Measurements from ENCODE around the gene EVI5L. TPM values are rescaled to one million over a fixed set of nuclear protein-coding genes. Genes with fewer than 3 reads are reported as not detected.

EVI5L gene
- polyA plus RNA-seq, 1 donor from 2014 or later = 50.6 TPM

- no peaks in the 10 kb centered on the region for H3F3A ChIP-seq (ENCODE audit: insufficient read depth, low read length, poor library complexity, severe bottlenecking)
- H3K79me2 ChIP-seq (replicated peaks; ENCODE audit: insufficient read depth, low read length) = peaks cover 22% of the 10 kb centered on the region
- H3K27me3 ChIP-seq (ENCODE audit: insufficient read depth, low read depth, low read length) = no peaks in the 10 kb centered on the region
- no peaks in the 10 kb centered on the region for H3K36me3 ChIP-seq (ENCODE audit: insufficient read depth, low read length)
- H3K27ac ChIP-seq (ENCODE audit: low read length) = no peak overlapping the region
- no peak for TF ChIP-seq SMC3 (conservative IDR thresholded peaks at IDR 0.05; ENCODE audit: poor library complexity)
- TF ChIP-seq REST (IDR thresholded peaks at IDR 0.05; ENCODE audit: borderline replicate concordance) = no peak
- no peak for TF ChIP-seq TAF1 (IDR thresholded peaks at IDR 0.05; ENCODE audit: low read depth)
- TF ChIP-seq POLR2AphosphoS5 (IDR thresholded peaks at IDR 0.05) = no peak
- no peak for TF ChIP-seq RAD21 (conservative IDR thresholded peaks at IDR 0.05)
- TF ChIP-seq EP300 (conservative IDR thresholded peaks at IDR 0.05; ENCODE audit: poor library complexity, severe bottlenecking) = no peak
- TF ChIP-seq EZH2 (IDR thresholded peaks at IDR 0.05; ENCODE audit: borderline replicate concordance, insufficient read depth, low read length, poor library complexity, severe bottlenecking) = no peak
- H3K9me2 ChIP-seq (ENCODE audit: insufficient read depth, low read length) = no peaks in the 10 kb centered on the region
- H3K4me3 ChIP-seq (ENCODE audit: low read length) = peak overlapping the region; percentile 95
- H4K20me1 ChIP-seq (ENCODE audit: insufficient read depth) = no peaks in the 10 kb centered on the region
- H3K4me2 ChIP-seq (ENCODE audit: low read length) = no peak overlapping the region
- no peak overlapping the region for H2AFZ ChIP-seq (ENCODE audit: low read depth, low read length)
- H3K9me3 ChIP-seq (ENCODE audit: low read length) = no peaks in the 10 kb centered on the region
- no peak overlapping the region for H3K9ac ChIP-seq (ENCODE audit: low read length)
Observed at GRCh38 chr19:7905859-7906258, 75.8 kb downstream of the EVI5L start.

- H2AFZ ChIP-seq (ENCODE audit: low read depth, low read length) = no peak overlapping the region
- no peaks in the 10 kb centered on the region for H3K9me2 ChIP-seq (ENCODE audit: insufficient read depth, low read length)
- H3K79me2 ChIP-seq (replicated peaks; ENCODE audit: insufficient read depth, low read length) = peaks cover 22% of the 10 kb centered on the region
- H4K20me1 ChIP-seq (ENCODE audit: insufficient read depth) = no peaks in the 10 kb centered on the region
- no peaks in the 10 kb centered on the region for H3K9me3 ChIP-seq (ENCODE audit: low read length)
- no peak overlapping the region for H3K4me2 ChIP-seq (ENCODE audit: low read length)
- H3K27me3 ChIP-seq (ENCODE audit: insufficient read depth, low read depth, low read length) = no peaks in the 10 kb centered on the region
- H3K9ac ChIP-seq (ENCODE audit: low read length) = no peak overlapping the region
- H3K36me3 ChIP-seq (ENCODE audit: insufficient read depth, low read length) = no peaks in the 10 kb centered on the region
- TF ChIP-seq MXI1 (conservative IDR thresholded peaks at IDR 0.05; ENCODE audit: poor library complexity, severe bottlenecking) (no peak), CTCF (IDR thresholded peaks at IDR 0.05; ENCODE audit: poor library complexity, severe bottlenecking) (no peak), REST (IDR thresholded peaks at IDR 0.05; ENCODE audit: borderline replicate concordance) (no peak), POLR2AphosphoS5 (IDR thresholded peaks at IDR 0.05) (no peak), EP300 (conservative IDR thresholded peaks at IDR 0.05; ENCODE audit: poor library complexity, severe bottlenecking) (no peak), EZH2 (IDR thresholded peaks at IDR 0.05; ENCODE audit: borderline replicate concordance, insufficient read depth, low read length, poor library complexity, severe bottlenecking) (no peak), TAF1 (IDR thresholded peaks at IDR 0.05; ENCODE audit: low read depth) (no peak), SMC3 (conservative IDR thresholded peaks at IDR 0.05; ENCODE audit: poor library complexity) (no peak), RAD21 (conservative IDR thresholded peaks at IDR 0.05) (no peak)
- H3K27ac ChIP-seq (ENCODE audit: low read length) = no peak overlapping the region
- no peak overlapping the region for H3K4me3 ChIP-seq (ENCODE audit: low read length)
- no peaks in the 10 kb centered on the region for H3F3A ChIP-seq (ENCODE audit: insufficient read depth, low read length, poor library complexity, severe bottlenecking)
Observed at GRCh38 chr19:7907122-7907521, 77.1 kb downstream of the EVI5L start.
